Hepatocyte (in vitro differentiated cells): Measurements from ENCODE around the gene RANBP1.

Experiments used
- EZH2 ChIP-seq: fragments of 200-600 bp; sonication (generic); IDR thresholded peaks from 2 replicates; pipeline ENCODE4 v1.6.1; 2016; ENCODE audit warnings: antibody characterized with exemption, mild to moderate bottlenecking, borderline replicate concordance
- EZH2phosphoT487 ChIP-seq: fragments of 200-600 bp; sonication (generic); IDR thresholded peaks from one replicate; pipeline ENCODE4 v1.6.1; 2018; ENCODE audit warnings: antibody characterized with exemption, mild to moderate bottlenecking, low read depth, moderate library complexity; ENCODE audit not compliant: unreplicated experiment, severe bottlenecking
- TF ChIP-seq, protein P1 (sequence below): fragments of 200-600 bp; sonication (generic); IDR thresholded peaks from 2 replicates; pipeline ENCODE4 v1.5.1; 2016; ENCODE audit warnings: antibody characterized with exemption, mild to moderate bottlenecking; ENCODE audit not compliant: poor library complexity

DNA sequence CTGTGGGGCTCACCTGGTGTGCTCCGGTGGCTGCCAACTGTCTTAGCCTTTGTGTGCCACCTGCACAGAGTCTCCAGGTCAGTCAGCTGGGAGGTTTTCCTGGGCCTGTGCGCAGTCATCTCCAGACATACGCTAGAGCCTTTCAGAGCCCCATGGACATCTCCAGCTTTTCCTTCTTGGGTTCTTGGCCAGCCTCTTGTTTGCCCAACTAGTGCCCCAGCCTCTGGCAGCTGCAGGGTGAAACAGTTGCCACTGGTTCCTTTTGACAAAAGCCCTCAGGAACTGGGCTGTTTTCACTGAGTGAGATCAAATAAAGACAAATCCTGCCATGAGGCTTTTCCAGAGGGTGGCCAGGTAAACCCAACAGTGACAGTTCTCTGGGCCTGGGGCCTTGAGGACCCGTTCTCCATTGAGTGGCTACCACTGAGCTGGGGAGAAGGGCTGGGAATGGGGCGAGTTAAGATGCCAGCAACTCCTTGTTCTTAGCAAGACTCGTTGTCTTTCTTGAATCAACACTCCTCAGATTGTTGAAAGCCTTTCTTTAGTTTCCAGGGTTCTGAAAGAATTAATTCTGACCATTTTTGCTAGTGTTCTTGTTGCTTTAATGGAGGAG, 16.7 kb upstream of the RANBP1 start:
- TF ChIP-seq, protein P1, sequence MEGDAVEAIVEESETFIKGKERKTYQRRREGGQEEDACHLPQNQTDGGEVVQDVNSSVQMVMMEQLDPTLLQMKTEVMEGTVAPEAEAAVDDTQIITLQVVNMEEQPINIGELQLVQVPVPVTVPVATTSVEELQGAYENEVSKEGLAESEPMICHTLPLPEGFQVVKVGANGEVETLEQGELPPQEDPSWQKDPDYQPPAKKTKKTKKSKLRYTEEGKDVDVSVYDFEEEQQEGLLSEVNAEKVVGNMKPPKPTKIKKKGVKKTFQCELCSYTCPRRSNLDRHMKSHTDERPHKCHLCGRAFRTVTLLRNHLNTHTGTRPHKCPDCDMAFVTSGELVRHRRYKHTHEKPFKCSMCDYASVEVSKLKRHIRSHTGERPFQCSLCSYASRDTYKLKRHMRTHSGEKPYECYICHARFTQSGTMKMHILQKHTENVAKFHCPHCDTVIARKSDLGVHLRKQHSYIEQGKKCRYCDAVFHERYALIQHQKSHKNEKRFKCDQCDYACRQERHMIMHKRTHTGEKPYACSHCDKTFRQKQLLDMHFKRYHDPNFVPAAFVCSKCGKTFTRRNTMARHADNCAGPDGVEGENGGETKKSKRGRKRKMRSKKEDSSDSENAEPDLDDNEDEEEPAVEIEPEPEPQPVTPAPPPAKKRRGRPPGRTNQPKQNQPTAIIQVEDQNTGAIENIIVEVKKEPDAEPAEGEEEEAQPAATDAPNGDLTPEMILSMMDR, result no peak
- TF ChIP-seq EZH2 (no peak), EZH2phosphoT487 (no peak)
